ENCODE measurements around the gene DHX16. TPM values are rescaled to one million over a fixed set of nuclear protein-coding genes. Genes with fewer than 3 reads are reported as not detected.

Gene DHX16
- total RNA-seq, 1 experiment from 2014 or later: 34.8 TPM

DNA sequence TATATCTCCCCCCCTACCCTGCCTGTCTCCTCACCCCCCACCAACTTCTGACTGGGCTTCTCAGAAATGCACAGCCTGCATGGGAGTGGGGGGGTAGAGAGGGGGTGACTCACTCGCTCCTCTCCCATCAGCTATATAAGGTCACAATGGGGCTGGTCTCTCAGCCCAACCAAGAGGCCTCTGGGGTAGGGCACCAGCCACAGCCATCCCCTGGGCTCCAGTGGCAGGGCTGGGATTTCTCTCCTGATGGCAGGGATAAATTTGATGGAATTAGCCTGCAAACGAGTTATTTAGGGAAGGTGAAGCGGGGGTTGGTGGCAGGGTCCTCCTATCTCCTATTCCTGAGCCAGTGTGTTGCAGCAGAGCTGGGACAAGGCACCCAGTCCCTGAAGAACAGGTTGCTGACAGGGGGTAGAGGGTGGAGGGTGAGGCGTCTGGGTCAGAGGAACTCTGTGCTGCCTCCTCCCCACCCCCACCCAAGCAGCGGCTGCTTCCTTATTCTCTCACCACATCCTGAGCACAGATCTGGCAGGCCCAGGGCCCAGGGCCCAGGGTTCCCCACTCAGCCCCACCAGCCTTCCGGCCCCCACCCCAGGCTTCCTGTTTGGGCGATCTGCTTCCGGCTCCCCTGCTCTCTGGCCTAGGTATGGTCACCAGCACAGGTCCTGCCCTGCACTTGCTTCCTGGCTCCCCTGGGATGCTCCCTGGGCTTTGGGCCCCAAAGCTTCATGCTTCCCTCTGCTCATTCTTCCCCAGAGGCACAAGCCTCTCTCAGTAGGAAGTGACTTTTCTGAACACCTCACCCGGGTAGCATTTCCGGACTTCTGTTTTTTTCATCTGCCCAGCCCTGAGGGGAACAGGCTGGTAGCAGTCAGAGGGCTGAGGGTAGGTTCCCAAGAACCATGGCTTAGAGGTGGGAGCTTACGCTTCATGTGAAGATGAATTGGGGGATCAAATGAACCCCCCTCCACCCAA lies 9.6 kb upstream of the DHX16 start:
- peaks cover 2% of the 10 kb centered on the region; the same call in 1 of the 2 replicates for H3K79me2 ChIP-seq (ENCODE audit: insufficient read depth, low read length)

More for the DNA sequence above, 9.6 kb upstream of the DHX16 start:
- Histone ChIP-seq H3K9ac (ENCODE audit: extremely low read depth, insufficient read length, low read length) (peak overlapping the region; percentile 27), H4K8ac (replicated peaks; ENCODE audit: insufficient read length, low read depth, low read length) (no peak overlapping the region), H3K4ac (ENCODE audit: low read depth, low read length) (no peak overlapping the region), H2BK20ac (ENCODE audit: low read depth, low read length, poor library complexity, severe bottlenecking) (no peak overlapping the region), H3K9me3 (ENCODE audit: control insufficient read depth, low read depth, low read length) (no peaks in the 10 kb centered on the region), H2AFZ (ENCODE audit: low read length) (no peak overlapping the region), H4K91ac (ENCODE audit: insufficient read length, low read depth, low read length) (no peak overlapping the region), H4K5ac (ENCODE audit: insufficient read length, low read depth, low read length) (no peak overlapping the region), H3T11ph (ENCODE audit: low read length) (no peak overlapping the region), H3K56ac (ENCODE audit: insufficient read length, low read depth, low read length) (no peak overlapping the region), H2BK5ac (ENCODE audit: insufficient read length, low read length) (no peak overlapping the region), H2BK120ac (ENCODE audit: low read depth, low read length, poor library complexity, severe bottlenecking) (no peak overlapping the region), H3K18ac (ENCODE audit: insufficient read length, low read depth, low read length) (no peak overlapping the region), H3K27ac (ENCODE audit: insufficient read length, low read depth, low read length) (no peak overlapping the region), H3K4me2 (ENCODE audit: insufficient read depth, insufficient read length, low read length) (peak overlapping the region; percentile 40), H2BK15ac (ENCODE audit: low read depth, low read length) (no peak overlapping the region), H3K79me1 (ENCODE audit: insufficient read depth, low read depth, low read length, poor library complexity, severe bottlenecking) (no peaks in the 10 kb centered on the region), H3K4me1 (ENCODE audit: insufficient read depth, low read length) (peaks cover 14% of the 10 kb centered on the region; the same call in 1 of the 2 replicates), H2AK5ac (ENCODE audit: insufficient read length, low read length) (no peak overlapping the region), H3K14ac (ENCODE audit: insufficient read depth, low read length) (no peak overlapping the region), H3K27me3 (ENCODE audit: insufficient read depth, low read length) (no peaks in the 10 kb centered on the region), H4K20me1 (ENCODE audit: control insufficient read depth, insufficient read depth, insufficient read length) (no peaks in the 10 kb centered on the region), H2BK12ac (ENCODE audit: insufficient read length, low read depth, low read length) (no peak overlapping the region), H3K23ac (ENCODE audit: insufficient read length, low read depth, low read length) (no peak overlapping the region), H3K23me2 (ENCODE audit: insufficient read length, low read depth, low read length, poor library complexity, severe bottlenecking) (peaks cover 16% of the 10 kb centered on the region)
- WGBS (ENCODE audit: extremely low coverage, insufficient read length, low lambda C conversion rate): no CpG with 5 or more reads among the region's 11 CpGs
- H3K4me1 Mint-ChIP-seq: peaks cover 58 to 62% of the 10 kb centered on the region in 2 experiments
- H3K4me3 Mint-ChIP-seq: peak overlapping the region; percentile 35 to 73
- peaks cover 3% of the 10 kb centered on the region; the same call in 1 of the 2 replicates for H3K27me3 Mint-ChIP-seq (ENCODE audit: low read depth)
- H3K36me3 Mint-ChIP-seq (ENCODE audit: insufficient read depth in 1 of 3, low read depth in 3 of 3): peaks cover 3 to 24% (median 18%) of the 10 kb centered on the region in 3 experiments; a peak in 6 of 7 replicates
- peak overlapping the region; percentile 91 to 92 (median 92) for H3K27ac Mint-ChIP-seq
- no peaks in the 10 kb centered on the region; a peak in 1 of 5 replicates for H3K9me3 Mint-ChIP-seq
- DNase-seq: peak; percentile 54
- TF ChIP-seq, protein P1, sequence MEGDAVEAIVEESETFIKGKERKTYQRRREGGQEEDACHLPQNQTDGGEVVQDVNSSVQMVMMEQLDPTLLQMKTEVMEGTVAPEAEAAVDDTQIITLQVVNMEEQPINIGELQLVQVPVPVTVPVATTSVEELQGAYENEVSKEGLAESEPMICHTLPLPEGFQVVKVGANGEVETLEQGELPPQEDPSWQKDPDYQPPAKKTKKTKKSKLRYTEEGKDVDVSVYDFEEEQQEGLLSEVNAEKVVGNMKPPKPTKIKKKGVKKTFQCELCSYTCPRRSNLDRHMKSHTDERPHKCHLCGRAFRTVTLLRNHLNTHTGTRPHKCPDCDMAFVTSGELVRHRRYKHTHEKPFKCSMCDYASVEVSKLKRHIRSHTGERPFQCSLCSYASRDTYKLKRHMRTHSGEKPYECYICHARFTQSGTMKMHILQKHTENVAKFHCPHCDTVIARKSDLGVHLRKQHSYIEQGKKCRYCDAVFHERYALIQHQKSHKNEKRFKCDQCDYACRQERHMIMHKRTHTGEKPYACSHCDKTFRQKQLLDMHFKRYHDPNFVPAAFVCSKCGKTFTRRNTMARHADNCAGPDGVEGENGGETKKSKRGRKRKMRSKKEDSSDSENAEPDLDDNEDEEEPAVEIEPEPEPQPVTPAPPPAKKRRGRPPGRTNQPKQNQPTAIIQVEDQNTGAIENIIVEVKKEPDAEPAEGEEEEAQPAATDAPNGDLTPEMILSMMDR (conservative IDR thresholded peaks at IDR 0.05): no peak

Data from H9 (cell line).